HG03469 (cell line): Measurements from ENCODE around the gene WWP2.
"Not testable (repeated sequence)": the region's sequence is repeated elsewhere in the genome, so short reads cannot be mapped to it uniquely, and the experiment has no call there.

Source experiments
- ATAC-seq: cut with Tn5 transposase; IDR thresholded peaks from one replicate; pipeline ENCODE4 v1.9.1; 2021; ENCODE audit warnings: mild to moderate bottlenecking, moderate library complexity, moderate number of reproducible peaks; ENCODE audit not compliant: unreplicated experiment

The WWP2 gene

GRCh38 chr16:69939821-69940585 is 177.9 kb downstream of the WWP2 start:
- ATAC-seq = no peak

GRCh38 chr16:69940676-69941075 is 178.5 kb downstream of the WWP2 start:
- no peak for ATAC-seq

GRCh38 chr16:69941251-69942098 is 179.3 kb downstream of the WWP2 start:
- ATAC-seq = no peak

GRCh38 chr16:69942099-69942491 is 180.0 kb downstream of the WWP2 start:
- ATAC-seq = no peak

GRCh38 chr16:69942627-69943170 is 180.6 kb downstream of the WWP2 start:
- no peak for ATAC-seq

GRCh38 chr16:69943241-69944036 is 181.3 kb downstream of the WWP2 start:
- ATAC-seq = not testable (repeated sequence)

GRCh38 chr16:69950411-69950810 is 188.3 kb downstream of the WWP2 start:
- not testable (repeated sequence) for ATAC-seq

GRCh38 chr16:69951017-69951671 is 189.0 kb downstream of the WWP2 start, which contains the start of gene CLEC18A:
Gene CLEC18A, plus strand, starts transcription at chr16:69951334. Its CDS starts 33 bp downstream, at chr16:69951367.
- not testable (repeated sequence) for ATAC-seq

- ATAC-seq = not testable (repeated sequence)
Observed at GRCh38 chr16:69951672-69952031, 189.5 kb downstream of the WWP2 start.

- not testable (repeated sequence) for ATAC-seq
Observed at GRCh38 chr16:69952116-69952515, 190.0 kb downstream of the WWP2 start.

- not testable (repeated sequence) for ATAC-seq
Observed at GRCh38 chr16:69952572-69953355, 190.6 kb downstream of the WWP2 start.

GRCh38 chr16:69954241-69954640 is 192.1 kb downstream of the WWP2 start:
- ATAC-seq = not testable (repeated sequence)

GRCh38 chr16:69963312-69963711 is 201.2 kb downstream of the WWP2 start:
- ATAC-seq = not testable (repeated sequence)

GRCh38 chr16:69964960-69965660 is 203.0 kb downstream of the WWP2 start:
- ATAC-seq = not testable (repeated sequence)

- ATAC-seq = not testable (repeated sequence)
Observed at GRCh38 chr16:69965661-69966054, 203.5 kb downstream of the WWP2 start.

GRCh38 chr16:69967688-69968087 is 205.6 kb downstream of the WWP2 start:
- not testable (repeated sequence) for ATAC-seq

GRCh38 chr16:69968125-69968524 is 206.0 kb downstream of the WWP2 start:
- not testable (repeated sequence) for ATAC-seq

- not testable (repeated sequence) for ATAC-seq
Observed at GRCh38 chr16:69969657-69970056, 207.5 kb downstream of the WWP2 start.

- not testable (repeated sequence) for ATAC-seq
Observed at GRCh38 chr16:69972120-69972519, 210.0 kb downstream of the WWP2 start.
